SK-N-DZ (cell line): ENCODE measurements around the gene GALK1.

Experiments
- DNase-seq: peaks from one replicate; pipeline ENCODE4 v3.0.0-alpha.2; 2015; ENCODE audit warnings: low spot score

Gene GALK1

DNA sequence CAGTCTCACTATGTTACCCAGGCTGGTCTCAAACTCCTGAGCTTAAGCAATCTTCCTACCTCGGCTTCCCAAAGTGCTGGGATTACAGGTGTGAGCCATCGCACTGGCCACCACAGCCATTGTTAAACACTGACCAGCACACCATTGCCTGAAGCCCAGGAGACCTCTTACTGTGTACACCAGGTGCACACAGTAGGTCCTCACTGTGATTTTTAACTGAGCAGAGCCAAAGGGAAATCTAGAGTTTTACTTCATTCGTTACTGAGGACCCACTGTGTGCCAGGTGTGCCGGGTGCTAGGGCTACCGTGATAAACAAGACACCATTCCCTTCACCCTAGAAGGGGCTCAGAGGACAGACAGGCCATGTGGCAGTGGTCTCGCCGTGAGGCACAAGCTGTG is 39.5 kb downstream of the GALK1 start:
- DNase-seq = no peak

DNA sequence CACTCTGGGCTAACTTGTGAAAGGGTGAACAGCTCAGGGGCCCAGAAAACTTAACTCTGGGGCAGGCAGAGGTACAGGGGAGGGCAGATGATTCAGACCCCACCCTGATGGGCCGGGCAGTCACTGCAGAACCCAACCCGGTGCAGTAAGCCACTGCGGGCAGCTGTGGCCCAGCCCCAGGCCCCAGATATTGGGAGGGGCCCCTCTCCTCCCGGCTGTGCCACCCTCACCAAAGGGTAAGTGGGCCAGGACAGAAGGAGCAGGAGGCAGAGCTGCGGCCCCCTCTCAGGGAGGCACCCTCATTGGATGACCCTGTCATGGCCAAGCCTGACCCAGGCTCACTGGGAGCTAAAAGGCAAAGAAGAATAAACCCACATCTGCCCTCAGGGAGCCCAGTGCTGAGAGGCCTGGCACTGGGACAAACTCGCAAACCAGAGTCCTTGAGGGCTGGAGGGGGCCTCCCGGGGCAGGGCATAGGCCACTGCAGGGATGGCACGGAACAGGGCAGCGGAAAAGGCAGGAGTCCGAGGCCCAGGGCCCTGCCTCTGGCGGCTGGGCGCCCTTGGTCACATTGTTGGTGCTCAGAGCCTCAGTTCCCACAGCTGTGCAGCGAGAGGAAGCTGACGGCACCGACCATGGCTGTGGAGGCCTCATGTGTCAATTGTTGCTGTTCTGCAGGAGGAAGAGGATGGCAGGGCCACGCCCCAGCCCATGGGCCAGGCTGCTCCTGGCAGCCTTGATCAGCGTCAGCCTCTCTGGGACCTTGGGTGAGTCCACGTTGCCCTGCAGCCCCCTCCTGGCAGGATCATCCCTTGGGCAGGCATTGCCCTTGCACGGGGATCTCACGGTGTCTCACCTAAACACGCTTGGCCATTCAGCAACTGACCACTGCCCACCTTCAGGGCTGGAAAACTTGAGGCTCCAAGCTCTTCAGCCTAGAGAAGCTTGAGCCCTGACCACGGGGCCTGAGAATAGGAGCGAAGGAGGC is 40.7 kb downstream of the GALK1 start:
- DNase-seq = no peak

DNA sequence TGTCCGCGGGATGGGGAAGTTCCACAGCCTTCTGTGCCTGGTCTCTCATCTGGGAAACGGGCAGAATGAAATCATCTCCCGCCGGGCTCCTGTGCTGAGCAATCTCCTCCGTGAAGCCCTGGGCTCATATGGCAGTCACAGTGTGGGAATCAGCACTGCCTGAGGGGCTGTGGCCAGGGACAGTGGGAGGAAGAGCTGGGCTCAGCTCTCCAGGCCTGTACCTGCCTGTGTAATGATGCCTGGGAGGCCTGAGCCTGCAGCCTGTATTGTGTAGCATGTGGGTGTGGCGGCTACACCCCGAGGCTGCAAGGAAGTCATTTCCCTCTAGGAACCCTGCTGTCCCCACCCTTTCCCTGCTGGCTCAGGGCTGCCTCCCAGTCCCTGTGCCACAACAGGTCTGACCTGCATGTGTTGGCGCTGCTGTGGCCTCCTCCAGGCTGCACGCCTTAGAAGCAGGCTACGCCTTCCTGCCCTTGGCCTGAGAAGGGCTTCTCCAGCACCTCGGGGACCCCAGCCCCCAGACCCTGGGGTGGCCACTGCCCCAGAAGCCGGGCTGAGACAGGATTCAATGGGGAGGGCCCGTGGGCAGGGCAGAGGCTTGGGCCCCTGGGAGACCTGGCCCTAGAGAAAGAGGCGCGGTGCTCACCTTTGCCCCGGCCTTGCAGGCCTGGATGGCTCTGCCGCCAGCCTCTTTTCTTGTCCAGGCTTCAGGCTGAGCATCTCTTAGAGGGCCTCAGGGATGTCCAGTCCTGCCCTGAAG is 41.6 kb downstream of the GALK1 start:
- no peak for DNase-seq

DNA sequence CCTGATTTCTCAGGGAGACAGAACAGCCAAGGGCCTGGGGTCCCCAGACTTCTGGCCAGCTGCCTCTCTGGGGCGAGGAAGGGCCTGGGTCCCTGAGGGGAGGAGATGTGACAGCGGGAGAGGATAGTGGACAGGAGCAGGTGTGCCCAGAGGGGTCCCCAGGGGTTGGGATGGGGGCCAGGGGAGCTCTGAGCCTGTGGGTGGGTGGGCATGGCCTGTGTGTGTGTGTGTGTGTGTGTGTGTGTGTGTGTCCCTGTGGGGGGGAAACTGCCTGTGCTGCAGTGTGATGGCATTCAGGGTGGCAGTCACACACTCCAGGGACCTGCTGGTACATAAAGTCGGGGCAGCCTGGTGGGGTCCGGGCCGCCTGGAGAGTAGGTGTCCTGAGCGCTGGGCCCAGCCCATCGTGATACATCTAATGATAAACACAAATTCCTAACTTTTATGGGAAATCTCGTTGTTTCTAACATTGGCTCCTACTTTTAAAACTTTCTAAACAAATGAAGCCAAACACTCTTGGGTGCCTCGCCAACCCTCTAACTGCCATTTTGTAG is 42.4 kb downstream of the GALK1 start:
- DNase-seq = no peak

DNA sequence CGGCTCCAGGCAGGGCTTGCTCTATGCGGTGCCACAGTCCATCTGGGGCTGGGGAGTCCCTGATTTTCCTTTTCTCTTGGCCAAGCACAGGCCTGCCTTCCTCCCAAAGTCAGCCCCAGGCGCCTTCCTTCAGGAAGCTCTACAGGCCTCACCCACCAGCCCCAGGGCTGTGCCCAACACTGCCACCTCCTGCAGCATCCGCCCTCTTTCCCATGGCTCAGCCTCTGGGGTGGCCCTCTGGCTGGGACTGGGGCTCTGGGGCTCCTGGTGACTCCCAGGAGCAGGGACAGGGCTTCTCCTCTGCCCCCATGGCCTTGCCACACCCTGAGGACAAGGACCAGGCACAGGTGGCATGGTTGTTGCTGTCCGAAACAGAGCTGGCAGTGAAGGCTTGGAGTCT is 42.9 kb downstream of the GALK1 start:
- no peak for DNase-seq

DNA sequence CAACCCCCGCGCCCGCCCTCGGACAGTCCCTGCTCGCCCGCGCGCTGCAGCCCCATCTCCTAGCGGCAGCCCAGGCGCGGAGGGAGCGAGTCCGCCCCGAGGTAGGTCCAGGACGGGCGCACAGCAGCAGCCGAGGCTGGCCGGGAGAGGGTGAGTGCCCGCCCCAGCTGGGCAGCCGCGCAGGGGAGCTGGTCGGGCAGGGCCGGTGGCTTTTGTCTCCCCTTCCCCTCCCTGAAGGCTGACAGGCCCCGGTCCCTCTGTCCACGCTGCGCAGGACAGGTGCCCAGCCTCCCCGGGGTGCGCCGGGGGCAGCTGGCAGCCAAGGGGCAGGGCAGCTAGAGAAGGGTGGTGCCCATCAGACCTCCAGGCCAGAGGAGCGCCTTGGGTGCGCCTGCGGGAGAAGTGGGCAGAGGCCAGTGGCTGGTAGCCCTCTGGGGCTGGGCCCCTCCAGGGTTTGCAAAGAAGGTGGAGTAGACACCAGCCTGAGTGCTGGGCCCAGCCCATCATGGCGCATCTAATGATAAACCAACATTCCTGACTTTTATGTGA is 43.5 kb downstream of the GALK1 start:
- no peak for DNase-seq

DNA sequence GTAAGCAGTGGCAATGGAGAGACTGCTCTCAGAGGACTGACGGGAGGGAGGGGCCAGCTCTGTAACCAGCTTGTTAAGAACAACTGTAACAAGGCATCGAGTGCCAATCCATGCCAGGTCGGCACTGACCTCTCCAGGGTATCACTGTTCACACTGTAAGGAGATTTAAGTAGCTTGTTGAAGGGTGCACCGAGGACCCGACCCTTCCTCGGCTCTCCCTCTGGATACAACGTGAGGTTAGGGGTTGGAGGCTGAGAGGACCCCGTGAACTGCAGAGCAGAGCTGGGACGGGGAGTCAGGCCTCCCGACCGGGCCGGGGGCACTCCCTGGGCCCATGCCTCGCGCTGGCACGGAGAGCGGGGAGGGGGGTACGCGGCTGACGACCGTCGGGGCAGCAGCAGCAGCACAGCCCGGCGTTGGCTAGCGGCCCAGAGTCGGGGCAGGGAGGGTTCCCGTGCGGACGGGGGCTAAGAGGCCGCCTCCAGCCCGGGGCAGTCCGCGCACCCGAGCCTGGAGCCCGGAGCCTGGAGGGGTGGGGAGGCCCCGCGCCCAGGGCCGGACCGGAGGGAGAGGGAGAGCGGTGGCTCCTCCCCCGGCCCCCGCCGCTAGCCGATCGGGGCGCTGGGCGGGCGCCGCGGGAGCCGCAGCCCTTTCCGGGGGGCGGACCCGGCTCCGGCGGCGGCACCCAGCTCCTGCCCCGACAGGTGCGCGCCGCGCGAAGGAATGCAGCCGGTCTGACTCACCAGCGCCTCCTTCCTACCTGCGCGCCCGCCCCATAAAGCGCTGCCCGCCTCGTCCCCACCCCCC is 44.1 kb downstream of the GALK1 start, which contains the start of gene ITGB4:
ITGB4 (plus strand) TSS at position 804 of the 807 bp plus-strand sequence. CDS start 3,245 bp downstream, outside the sequence.
- no peak for DNase-seq

DNA sequence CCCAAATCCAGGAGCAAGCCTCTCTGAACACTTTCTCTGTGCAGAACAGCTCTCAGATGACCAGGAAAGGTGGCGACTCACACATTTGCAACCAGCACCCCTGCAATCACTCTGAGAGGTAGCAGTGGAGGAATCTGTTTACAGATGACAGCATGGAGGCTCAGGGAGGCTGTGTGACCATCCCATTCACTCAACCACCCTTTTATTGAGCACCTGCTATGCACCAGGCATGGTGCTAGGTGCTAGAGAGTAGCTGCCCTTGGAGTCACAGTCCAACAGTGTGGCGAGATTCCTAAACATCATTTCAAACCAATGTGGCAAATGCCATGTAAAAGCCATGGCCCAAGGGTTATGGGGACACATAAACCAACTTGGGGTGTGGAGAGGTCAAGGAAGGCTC is 45.3 kb downstream of the GALK1 start:
- DNase-seq = no peak

DNA sequence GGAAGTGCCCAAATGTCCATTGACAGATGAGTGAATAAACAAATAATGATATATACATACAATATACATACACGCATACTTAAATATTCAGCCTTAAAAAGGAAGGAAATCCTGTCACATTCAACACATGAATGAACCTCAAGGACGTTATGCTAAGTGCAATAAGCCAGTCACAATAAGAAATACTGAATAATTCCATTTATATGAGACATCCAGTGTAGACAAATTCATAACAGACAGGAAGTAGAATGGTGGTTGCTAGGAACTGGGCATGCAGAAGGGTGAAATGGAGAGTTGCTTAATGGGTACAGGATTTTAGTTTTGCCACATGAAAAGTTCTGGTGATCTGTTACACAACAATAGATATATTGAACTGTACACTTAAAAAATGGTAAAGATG is 52.5 kb downstream of the GALK1 start:
- no peak for DNase-seq
